ENCODE results near the gene CPB2.

Gene CPB2, protein sequence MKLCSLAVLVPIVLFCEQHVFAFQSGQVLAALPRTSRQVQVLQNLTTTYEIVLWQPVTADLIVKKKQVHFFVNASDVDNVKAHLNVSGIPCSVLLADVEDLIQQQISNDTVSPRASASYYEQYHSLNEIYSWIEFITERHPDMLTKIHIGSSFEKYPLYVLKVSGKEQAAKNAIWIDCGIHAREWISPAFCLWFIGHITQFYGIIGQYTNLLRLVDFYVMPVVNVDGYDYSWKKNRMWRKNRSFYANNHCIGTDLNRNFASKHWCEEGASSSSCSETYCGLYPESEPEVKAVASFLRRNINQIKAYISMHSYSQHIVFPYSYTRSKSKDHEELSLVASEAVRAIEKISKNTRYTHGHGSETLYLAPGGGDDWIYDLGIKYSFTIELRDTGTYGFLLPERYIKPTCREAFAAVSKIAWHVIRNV

GRCh38 chr13:46104868-46105267 lies at the start of gene CPB2:
TSS of gene CPB2 (minus strand) at chr13:46105033. CDS start at chr13:46105009, 24 bp downstream.
- DNase-seq, result no peak

DNA sequence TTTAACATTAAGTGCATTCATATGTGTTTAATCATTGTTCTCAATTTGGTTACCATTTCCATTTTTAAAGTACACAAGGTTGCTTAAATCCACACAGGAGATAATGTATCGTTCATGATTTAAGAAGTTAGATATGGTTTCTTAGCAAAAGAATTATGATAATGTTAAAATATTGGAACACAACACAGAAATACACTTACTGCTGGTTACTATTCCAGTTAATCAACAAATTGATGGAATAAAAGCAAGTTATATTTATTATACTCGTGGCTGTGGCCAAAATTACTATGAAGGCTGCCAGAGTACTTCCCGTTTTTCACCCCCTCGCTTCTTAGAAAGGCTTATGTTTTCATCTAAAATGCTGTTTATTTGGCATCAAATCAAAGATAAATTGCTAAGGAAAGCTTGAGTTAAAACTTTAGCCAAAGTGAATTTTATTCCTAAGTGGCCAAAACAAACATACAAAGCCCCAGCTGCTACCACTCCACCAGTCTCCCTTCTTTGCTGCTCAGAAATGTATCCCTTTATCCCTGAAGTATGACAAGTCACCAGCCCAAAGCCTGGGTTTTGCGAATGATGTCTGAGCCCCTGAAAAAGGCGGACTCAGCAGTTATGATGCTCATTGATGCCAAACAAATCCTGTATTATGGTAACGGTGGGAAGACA lies 49.4 kb upstream of the CPB2 start:
- DNase-seq, result no peak

DNA sequence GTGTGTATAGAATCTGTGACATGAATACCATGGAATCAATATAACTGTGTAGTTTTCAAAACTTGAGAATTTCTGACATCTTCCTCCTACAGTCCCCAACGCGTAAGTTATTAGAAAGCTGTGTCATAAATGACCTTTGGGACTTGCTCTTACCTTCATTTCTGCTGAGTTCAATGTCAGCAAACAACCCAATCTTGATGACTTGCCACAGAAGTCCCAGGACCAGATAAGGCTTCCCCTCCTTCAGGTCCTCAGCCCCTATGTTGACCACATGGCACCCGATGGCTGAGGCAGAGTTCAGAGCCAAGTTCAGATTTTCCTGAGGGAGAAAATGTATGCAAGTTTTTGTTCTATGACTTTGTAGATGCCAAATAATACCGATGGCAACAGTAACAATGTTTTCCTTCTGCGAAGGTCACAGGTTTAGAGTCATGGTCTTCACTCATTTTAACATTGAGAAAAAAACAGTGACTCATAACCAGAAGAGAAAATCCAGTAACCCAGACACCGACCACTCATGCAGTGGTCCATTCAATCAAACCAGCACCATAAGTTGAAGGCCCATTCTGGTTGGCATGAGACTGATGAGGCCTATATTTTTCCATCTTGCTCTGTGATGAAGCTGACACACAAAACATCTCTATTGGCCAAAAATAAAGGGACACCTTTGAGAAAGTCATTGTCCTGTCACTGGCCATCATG lies 47.9 kb upstream of the CPB2 start:
- no peak for DNase-seq

GRCh38 chr13:46150134-46150693 lies 45.4 kb upstream of the CPB2 start:
- no peak for DNase-seq

GRCh38 chr13:46149272-46150133 lies 44.7 kb upstream of the CPB2 start:
- no peak for DNase-seq

- DNase-seq, result no peak
Observed at GRCh38 chr13:46146898-46147297, 42.1 kb upstream of the CPB2 start.

DNA sequence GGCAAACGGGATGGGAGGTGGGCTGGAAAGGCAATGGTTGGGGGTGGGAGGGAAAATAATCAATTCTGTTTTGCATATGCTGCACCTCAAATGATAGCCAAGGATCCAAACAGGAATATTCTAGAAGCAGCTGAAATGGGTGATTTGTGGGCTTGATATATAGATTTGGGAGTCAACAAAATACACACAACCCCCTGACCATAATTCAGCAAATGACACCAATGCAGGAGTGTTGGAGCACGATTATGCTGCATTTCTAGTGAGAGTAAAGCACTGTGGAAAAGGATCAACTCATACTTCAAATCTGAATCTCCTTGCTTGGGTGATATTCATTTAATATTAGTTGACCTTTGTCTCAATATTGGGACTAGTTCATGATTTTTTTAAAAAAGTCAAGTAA lies 41.1 kb upstream of the CPB2 start:
- DNase-seq, result no peak

GRCh38 chr13:46145135-46145534 lies 40.3 kb upstream of the CPB2 start:
- DNase-seq, result no peak

DNA sequence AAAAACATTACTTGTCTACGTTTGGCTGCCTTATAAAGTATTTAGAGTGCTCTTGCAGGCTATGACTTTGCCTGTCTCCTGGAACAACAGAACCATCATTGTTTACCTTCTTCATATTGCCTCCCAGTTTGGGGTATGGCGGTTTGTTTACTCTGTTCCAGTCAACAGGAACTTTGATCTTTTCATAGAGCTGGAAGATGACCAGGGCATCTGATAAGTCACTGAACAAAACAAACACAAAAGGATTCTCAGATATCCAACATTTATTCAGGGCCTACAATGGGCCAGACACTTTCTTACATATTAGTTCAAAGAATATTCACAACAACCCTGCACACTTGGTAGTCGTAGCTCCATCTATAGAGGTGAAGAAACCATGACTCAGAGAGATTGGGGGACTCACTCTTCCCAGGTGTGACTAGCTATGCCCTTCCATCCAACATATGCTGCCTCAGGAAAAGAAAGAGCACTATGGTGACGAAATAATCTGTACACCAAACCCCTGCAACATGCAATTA lies 38.4 kb upstream of the CPB2 start:
- no peak for DNase-seq

- DNase-seq, result no peak
Observed at GRCh38 chr13:46142776-46143175, 37.9 kb upstream of the CPB2 start.

DNA sequence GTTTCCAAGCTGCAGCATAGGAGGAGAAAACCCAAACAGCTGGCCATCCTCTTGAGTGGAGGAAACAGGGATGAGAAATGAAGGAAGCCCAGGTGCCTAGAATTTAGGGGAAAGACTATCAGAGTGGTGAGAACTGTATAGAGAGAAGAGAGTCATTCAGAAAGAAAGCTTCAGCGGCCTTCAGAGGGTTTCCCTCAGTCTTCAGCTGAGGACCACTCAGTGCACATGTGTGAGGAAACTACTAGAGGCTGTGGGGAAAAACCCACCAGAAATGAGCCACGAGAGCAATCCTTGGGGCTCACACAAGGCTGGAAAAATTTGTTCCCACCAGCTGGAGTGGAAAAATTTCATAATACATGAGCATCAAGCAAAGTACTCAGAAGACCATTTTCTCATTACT lies 35.2 kb upstream of the CPB2 start:
- DNase-seq, result no peak

GRCh38 chr13:46137627-46138317 lies 32.9 kb upstream of the CPB2 start:
- DNase-seq, result no peak

- no peak for DNase-seq
Observed at GRCh38 chr13:46136688-46137087, 31.9 kb upstream of the CPB2 start.

DNA sequence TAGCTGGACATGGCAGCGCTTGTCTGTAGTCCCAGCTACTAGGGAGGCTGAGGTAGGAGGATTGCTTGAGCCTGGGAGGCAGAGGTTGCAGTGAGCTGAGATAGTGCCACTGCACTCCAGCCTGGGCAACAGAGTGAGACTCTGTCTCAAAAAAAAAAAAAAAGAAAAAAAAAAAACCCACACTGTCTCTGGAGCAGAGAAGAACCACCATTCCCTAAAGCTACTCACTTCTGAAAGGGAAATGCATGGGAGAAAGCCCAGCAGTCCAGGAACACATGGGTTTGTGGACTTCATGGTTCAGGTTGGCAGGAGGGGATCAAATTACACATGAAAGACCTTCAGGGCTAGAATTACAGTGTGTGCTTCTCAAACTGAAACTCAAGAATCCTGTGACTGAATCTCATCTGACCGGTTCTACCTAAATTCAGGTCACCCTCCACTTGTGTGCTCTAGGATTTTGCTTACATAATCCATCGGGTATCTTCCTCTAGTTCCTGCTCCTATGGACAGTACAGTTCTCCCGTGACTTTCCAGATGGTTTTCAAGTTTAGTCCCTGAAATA lies 30.2 kb upstream of the CPB2 start:
- DNase-seq, result peak; percentile 53

DNA sequence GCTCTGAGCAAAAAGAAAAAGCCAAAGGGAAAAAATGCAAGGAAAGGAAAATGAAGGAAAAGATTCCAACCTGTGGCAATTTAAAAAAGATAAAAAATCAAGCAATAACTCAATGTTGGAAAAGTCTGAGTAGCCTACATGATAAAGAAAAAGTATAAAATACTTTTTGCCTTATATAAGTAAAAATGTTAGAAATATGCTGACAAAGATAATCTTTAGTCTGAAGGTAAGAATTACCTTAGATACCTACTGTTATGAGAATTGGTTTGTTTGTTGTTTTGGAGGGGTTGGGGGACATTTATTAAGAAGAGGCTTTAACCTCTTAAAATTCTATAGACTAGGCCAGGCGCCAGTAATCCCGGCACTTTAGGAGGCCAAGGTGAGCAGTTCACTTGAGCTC lies 29.7 kb upstream of the CPB2 start:
- no peak for DNase-seq

GRCh38 chr13:46132109-46132508 lies 27.3 kb upstream of the CPB2 start:
- no peak for DNase-seq

DNA sequence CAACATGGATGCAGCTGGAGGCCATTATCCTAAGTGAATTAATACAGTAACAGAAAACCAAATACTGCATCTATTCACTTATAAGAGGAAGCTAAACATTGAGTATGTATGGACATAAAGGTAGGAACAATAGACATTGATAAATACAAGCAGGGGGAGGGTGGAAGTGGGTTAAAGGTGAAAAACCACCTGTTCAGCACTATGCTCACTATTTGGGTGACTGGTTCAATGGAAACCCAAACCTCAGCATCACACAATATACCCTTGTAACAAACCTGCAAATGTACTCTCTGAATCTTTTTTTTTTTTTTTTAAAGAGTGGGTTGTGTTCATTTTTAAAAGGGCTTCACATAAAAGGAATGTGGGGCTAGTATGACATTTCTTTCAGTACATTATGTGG lies 26.9 kb upstream of the CPB2 start:
- no peak for DNase-seq

DNA sequence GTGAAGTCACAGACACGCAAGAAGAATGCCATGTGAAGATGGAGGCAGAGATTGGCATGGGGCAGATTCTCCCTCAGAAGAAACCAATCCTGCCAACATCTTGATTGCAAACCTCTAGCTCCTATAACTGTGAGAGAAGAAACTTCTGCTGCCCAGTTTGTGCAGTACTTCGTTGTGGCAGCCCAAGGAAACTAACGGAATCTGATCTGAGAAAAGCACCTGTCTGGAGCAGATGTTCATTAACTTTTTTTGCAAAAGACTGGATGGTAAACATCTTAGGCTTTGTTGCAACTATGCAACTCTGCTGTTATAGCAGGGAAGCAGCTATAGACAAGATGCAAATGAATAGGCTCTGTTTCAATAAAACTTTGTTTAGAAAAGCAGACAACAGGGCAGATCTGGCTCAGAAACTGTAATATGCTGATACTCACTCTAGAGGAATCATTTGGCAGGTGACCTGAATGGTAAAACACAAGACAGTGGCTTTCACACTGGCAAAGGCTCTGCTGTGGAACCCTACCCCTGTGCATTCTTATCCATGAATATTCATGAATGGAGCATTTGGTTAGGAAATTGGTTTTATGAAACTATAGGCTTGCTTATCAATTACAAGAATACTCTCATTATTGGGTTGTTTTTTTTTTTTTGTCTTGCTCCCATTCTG lies 25.3 kb upstream of the CPB2 start:
- no peak for DNase-seq

GRCh38 chr13:46129124-46129523 lies 24.3 kb upstream of the CPB2 start:
- no peak for DNase-seq

- DNase-seq, result no peak
Observed at GRCh38 chr13:46127358-46128023, 22.7 kb upstream of the CPB2 start.

Data from NCI-H510A (cell line).